CD14-positive monocyte (primary cell): ENCODE results near the gene TFAP2C. TPM values are rescaled to one million over a fixed set of nuclear protein-coding genes. Genes with fewer than 3 reads are reported as not detected.

Experiments
- DNase-seq, 3 donors: peaks; one replicate each; pipeline ENCODE4 v3.0.0-alpha.2; 2011 to 2022
- H2AFZ ChIP-seq: 2 replicates; pipeline ENCODE4 v1.6.0; 2012; ENCODE audit warnings: mild to moderate bottlenecking, low read depth, low read length, inconsistent platforms; ENCODE audit not compliant: insufficient read depth, poor library complexity, severe bottlenecking
- H3K27ac ChIP-seq, 2 donors: 1 replicate in 1 of 2; 2 replicates in 1 of 2; pipeline ENCODE4 v1.5.1; 2012 to 2013; ENCODE audit warnings: low read length in 2 of 2, control low read depth in 1 of 2, inconsistent platforms in 1 of 2, low read depth in 1 of 2, mild to moderate bottlenecking in 1 of 2
- H3K27me3 ChIP-seq, 2 donors: one replicate each; pipeline versions ENCODE4 v1.6.0 to v1.6.1; 2011 to 2013; ENCODE audit warnings: low read length in 2 of 2; ENCODE audit not compliant: control insufficient read depth in 2 of 2, insufficient read depth in 2 of 2
- H3K36me3 ChIP-seq, 2 donors: replicated peaks in 1 of 2; 1 replicate in 1 of 2; 2 replicates in 1 of 2; pipeline versions ENCODE4 v1.5.1 to v1.6.1; 2012 to 2013; ENCODE audit warnings: low read length in 2 of 2, control low read depth in 1 of 2, inconsistent platforms in 1 of 2, mild to moderate bottlenecking in 1 of 2; ENCODE audit not compliant: insufficient read depth in 2 of 2, control insufficient read depth in 1 of 2
- H3K4me1 ChIP-seq, 2 donors: 1 replicate in 1 of 2; 2 replicates in 1 of 2; pipeline versions ENCODE4 v1.5.1 to v1.6.1; 2012 to 2013; ENCODE audit warnings: low read length in 2 of 2, control low read depth in 1 of 2, inconsistent platforms in 1 of 2, mild to moderate bottlenecking in 1 of 2, moderate library complexity in 1 of 2; ENCODE audit not compliant: insufficient read depth in 2 of 2, control insufficient read depth in 1 of 2
- H3K4me2 ChIP-seq: replicated peaks from 2 replicates; pipeline ENCODE3; 2012; ENCODE audit warnings: low read length, moderate library complexity, mild to moderate bottlenecking; ENCODE audit not compliant: poor library complexity, severe bottlenecking; ENCODE audit errors: extremely low read depth
- H3K4me3 ChIP-seq, 3 experiments: fragments of 200-600 bp in 1 of 3; sonication (generic) in 1 of 3; replicated peaks in 1 of 3; 1 replicate in 2 of 3; 2 replicates in 1 of 3; pipeline ENCODE4 v1.5.1; 2011 to 2013; ENCODE audit warnings: low read length in 3 of 3, mild to moderate bottlenecking in 3 of 3, control low read depth in 2 of 3, low read depth in 2 of 3, inconsistent platforms in 1 of 3, moderate library complexity in 1 of 3
- H3K79me2 ChIP-seq: 2 replicates; pipeline ENCODE4 v1.6.0; 2012; ENCODE audit warnings: mild to moderate bottlenecking, control low read depth, inconsistent platforms, low read length, moderate library complexity; ENCODE audit not compliant: insufficient read depth
- H3K9ac ChIP-seq: 2 replicates; pipeline ENCODE4 v1.6.0; 2017; ENCODE audit warnings: low read length, mild to moderate bottlenecking; ENCODE audit not compliant: insufficient read depth, poor library complexity, severe bottlenecking
- H3K9me3 ChIP-seq, 2 donors: replicated peaks in 1 of 2; 1 replicate in 1 of 2; 2 replicates in 1 of 2; pipeline versions ENCODE4 v1.5.1 to v1.6.1; 2012 to 2013; ENCODE audit warnings: low read length in 2 of 2, control low read depth in 1 of 2; ENCODE audit not compliant: control insufficient read depth in 1 of 2, insufficient read depth in 1 of 2
- H4K20me1 ChIP-seq: 2 replicates; pipeline ENCODE4 v1.6.0; 2012; ENCODE audit warnings: mild to moderate bottlenecking, low read length, control low read depth, moderate library complexity; ENCODE audit not compliant: insufficient read depth
- H3K27ac Mint-ChIP-seq, 7 donors: one replicate each; pipeline ENCODE4 v1.8.0; 2020; ENCODE audit warnings: mild to moderate bottlenecking in 7 of 7, mixed read lengths in 7 of 7, moderate library complexity in 6 of 7, inconsistent platforms in 2 of 7
- H3K27me3 Mint-ChIP-seq, 3 donors: one replicate each; pipeline ENCODE4 v1.8.0; 2021 to 2022; ENCODE audit warnings: low read depth in 3 of 3, mild to moderate bottlenecking in 3 of 3, mixed read lengths in 3 of 3, moderate library complexity in 3 of 3, inconsistent platforms in 1 of 3
- H3K36me3 Mint-ChIP-seq, 2 donors: one replicate each; pipeline ENCODE4 v1.8.0; 2020; ENCODE audit warnings: mixed read lengths in 2 of 2, inconsistent platforms in 1 of 2, mild to moderate bottlenecking in 1 of 2
- H3K4me1 Mint-ChIP-seq: one replicate; pipeline ENCODE4 v1.8.0; 2020; ENCODE audit warnings: mild to moderate bottlenecking, mixed read lengths
- H3K4me3 Mint-ChIP-seq, 2 donors: one replicate each; pipeline ENCODE4 v1.8.0; 2020; ENCODE audit warnings: mild to moderate bottlenecking in 2 of 2, mixed read lengths in 2 of 2, moderate library complexity in 1 of 2
- H3K9me3 Mint-ChIP-seq, 7 donors: one replicate each; pipeline ENCODE4 v1.8.0; 2020 to 2022; ENCODE audit warnings: mixed read lengths in 7 of 7, mild to moderate bottlenecking in 6 of 7, moderate library complexity in 6 of 7, inconsistent platforms in 2 of 7
- WGBS: methylation state at CpG from one replicate; pipeline ENCODE4 v1.1.5; 2013; ENCODE audit warnings: missing lambda C conversion rate; ENCODE audit not compliant: insufficient coverage; 5-methylcytosine and 5-hydroxymethylcytosine counted together
- intact Hi-C, 2 donors: fragments of 100-400 bp; cut with micrococcal nuclease; formaldehyde crosslinking; loops; one replicate each; pipeline versions ENCODE4 v1.15.0 to v1.15.1; 2023
- polyA minus RNA-seq: library from RNA; depleted of rRNA, polyadenylated mRNA; stranded (reverse); fragments of >200 nt; gene quantifications from 2 replicates; pipeline ENCODE4 v1.2.3, GENCODE V29; 2012
- polyA plus RNA-seq, 3 donors: library from polyadenylated mRNA; depleted of rRNA in 1 of 3; unstranded in 2 of 3; stranded (reverse) in 1 of 3; fragments of 300-500 nt in 2 of 3; fragments of >200 nt in 1 of 3; fragmentation: Illumina TruSeq in 2 of 3; gene quantifications; 1 replicate in 2 of 3; 2 replicates in 1 of 3; pipeline ENCODE4 v1.2.3, GENCODE V29; 2012 to 2021
- total RNA-seq, 12 experiments: library from RNA in 1 of 12; stranded (reverse) in 1 of 12; fragments of 120-200 nt in 1 of 12; gene quantifications; one replicate each; pipeline ENCODE4 v1.2.4 and lab custom pipeline; 2013 to 2026; ENCODE audit warnings: mixed read lengths in 6 of 12, inconsistent platforms in 1 of 12
- TF ChIP-seq, protein P1 (sequence below): fragments of 200-600 bp; IDR thresholded peaks from one replicate; pipeline ENCODE4 v1.8.0; 2022; ENCODE audit warnings: antibody characterized with exemption, mild to moderate bottlenecking

TFAP2C gene
- total RNA-seq (2013), result not detected
- polyA plus RNA-seq, result not detected
- polyA minus RNA-seq, result not detected in 2 replicates
- 0 to 0.92 (median 0) reads per million in 11 experiments for total RNA-seq (lab: John Stamatoyannopoulos, UW)

DNA sequence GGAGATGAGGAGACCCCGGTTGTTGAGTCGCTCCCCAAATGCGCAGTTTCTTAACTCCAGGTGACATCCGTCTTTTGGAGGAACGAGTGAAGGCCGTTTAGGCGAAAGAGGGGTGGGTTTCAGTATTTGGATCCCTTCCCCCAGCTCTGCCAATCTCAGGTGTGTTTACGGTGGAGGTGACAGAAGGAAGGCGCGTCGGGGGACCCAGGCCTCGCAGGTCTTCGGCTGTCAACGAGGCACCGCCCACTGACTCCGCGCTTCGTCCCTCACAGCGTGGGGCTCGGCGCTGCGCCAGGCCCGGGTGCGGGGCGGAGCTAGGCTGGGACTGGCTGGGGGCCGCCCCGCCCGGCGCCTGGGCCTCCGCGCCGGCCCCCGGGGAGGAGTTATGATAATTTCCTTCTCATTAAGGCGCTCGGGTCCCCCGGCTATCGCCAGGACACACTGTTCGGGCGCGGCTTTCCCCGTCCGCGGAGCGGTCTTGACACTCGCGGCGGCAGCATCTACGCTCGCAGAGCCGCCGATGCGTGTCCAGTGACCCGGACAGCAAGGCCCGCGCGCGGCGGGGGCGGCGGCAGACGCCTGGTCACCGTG, at the start of gene TFAP2C:
TSS of gene TFAP2C (plus strand) at position 434 of the 591 bp plus-strand sequence. CDS start 239 bp downstream, outside the sequence.
- DNase-seq, result no peak
- Histone ChIP-seq H3K4me1 (peaks cover 10 to 21% of the 10 kb centered on the region in 2 donors), H3K9me3 (peaks cover 0 to 46% of the 10 kb centered on the region in 2 donors), H3K27ac (no peak within 1 kb of the TSS), H3K4me3 (peak within 1 kb of the TSS in 1 of 3 experiments; percentile 47), H3K9ac (no peak within 1 kb of the TSS), H2AFZ (no peak within 1 kb of the TSS), H3K36me3 (no peaks in the 10 kb centered on the region), H3K27me3 (peaks cover 83 to 98% of the 10 kb centered on the region in 2 donors), H3K4me2 (peak within 1 kb of the TSS; percentile 49), H4K20me1 (no peaks in the 10 kb centered on the region), H3K79me2 (no peaks in the 10 kb centered on the region)
- WGBS, result under 1% methylated on average over 60 of the region's 62 CpGs
- Mint-ChIP-seq H3K4me1 (peaks cover 16% of the 10 kb centered on the region), H3K27me3 (peaks cover 90 to 99% (median 93%) of the 10 kb centered on the region in 3 donors), H3K27ac (no peak within 1 kb of the TSS), H3K36me3 (no peaks in the 10 kb centered on the region), H3K9me3 (peaks cover 0 to 21% (median 7%) of the 10 kb centered on the region in 7 donors), H3K4me3 (peak within 1 kb of the TSS; percentile 49 to 87)
- TF ChIP-seq, protein P1, sequence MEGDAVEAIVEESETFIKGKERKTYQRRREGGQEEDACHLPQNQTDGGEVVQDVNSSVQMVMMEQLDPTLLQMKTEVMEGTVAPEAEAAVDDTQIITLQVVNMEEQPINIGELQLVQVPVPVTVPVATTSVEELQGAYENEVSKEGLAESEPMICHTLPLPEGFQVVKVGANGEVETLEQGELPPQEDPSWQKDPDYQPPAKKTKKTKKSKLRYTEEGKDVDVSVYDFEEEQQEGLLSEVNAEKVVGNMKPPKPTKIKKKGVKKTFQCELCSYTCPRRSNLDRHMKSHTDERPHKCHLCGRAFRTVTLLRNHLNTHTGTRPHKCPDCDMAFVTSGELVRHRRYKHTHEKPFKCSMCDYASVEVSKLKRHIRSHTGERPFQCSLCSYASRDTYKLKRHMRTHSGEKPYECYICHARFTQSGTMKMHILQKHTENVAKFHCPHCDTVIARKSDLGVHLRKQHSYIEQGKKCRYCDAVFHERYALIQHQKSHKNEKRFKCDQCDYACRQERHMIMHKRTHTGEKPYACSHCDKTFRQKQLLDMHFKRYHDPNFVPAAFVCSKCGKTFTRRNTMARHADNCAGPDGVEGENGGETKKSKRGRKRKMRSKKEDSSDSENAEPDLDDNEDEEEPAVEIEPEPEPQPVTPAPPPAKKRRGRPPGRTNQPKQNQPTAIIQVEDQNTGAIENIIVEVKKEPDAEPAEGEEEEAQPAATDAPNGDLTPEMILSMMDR, result no peak
- intact Hi-C loops, result no loop called here

DNA sequence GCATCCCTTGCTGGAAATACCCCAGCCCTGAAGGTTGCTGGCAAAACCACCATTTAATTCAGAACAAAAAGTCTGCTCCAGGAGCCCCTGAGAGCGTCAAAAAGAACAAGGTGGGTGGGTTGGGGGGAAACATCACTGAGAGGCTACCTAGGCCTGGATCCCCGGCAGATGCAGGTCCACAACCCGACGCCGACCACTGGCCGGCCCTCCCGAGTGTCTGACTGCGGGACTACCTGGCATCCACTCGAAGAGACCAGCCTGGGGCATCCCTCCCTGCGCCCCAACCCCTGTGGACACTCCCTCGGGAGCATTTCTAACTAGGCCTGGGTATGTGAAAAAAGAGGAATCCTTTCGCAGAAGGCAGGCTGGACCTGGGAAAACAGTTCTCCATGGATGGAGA, 48.9 kb upstream of the TFAP2C start:
- WGBS, result 92% methylated on average over 11 of the region's 12 CpGs
- Mint-ChIP-seq H3K4me1 (peaks cover 3% of the 10 kb centered on the region), H3K4me3 (no peak overlapping the region), H3K27me3 (peaks cover 2 to 11% (median 6%) of the 10 kb centered on the region in 3 donors), H3K27ac (no peak overlapping the region), H3K36me3 (no peaks in the 10 kb centered on the region), H3K9me3 (peaks cover 0 to 2% (median 0%) of the 10 kb centered on the region in 7 donors)
- H3K9me3 ChIP-seq, result no peaks in the 10 kb centered on the region
- H3K27ac ChIP-seq, result no peak overlapping the region
- no peak overlapping the region for H2AFZ ChIP-seq
- TF ChIP-seq, protein P1, result no peak
- H3K4me2 ChIP-seq, result no peak overlapping the region
- intact Hi-C loops, result no loop called here
- no peaks in the 10 kb centered on the region for H3K4me1 ChIP-seq
- H3K79me2 ChIP-seq, result no peaks in the 10 kb centered on the region
- H3K9ac ChIP-seq, result no peak overlapping the region
- no peaks in the 10 kb centered on the region for H3K36me3 ChIP-seq
- no peak overlapping the region for H3K4me3 ChIP-seq
- DNase-seq, result no peak
- H3K27me3 ChIP-seq, result no peaks in the 10 kb centered on the region
- no peaks in the 10 kb centered on the region for H4K20me1 ChIP-seq
